Mesenchymal stem cell (in vitro differentiated cells and primary cell): ENCODE data around the gene SPINK4.

ENCODE experiments used
- DNase-seq: peaks from one replicate; pipeline ENCODE4 v3.0.0-alpha.2; 2013
- H2AFZ ChIP-seq: one replicate; pipeline ENCODE4 v1.6.1; 2013; ENCODE audit warnings: low read depth, mild to moderate bottlenecking, control low read depth, inconsistent platforms, low read length, moderate library complexity
- H2AK5ac ChIP-seq: 2 replicates; pipeline ENCODE4 v1.6.1; 2013; ENCODE audit warnings: low read length, moderate library complexity, mild to moderate bottlenecking, inconsistent platforms; ENCODE audit not compliant: severe bottlenecking
- H2BK120ac ChIP-seq: one replicate; pipeline ENCODE4 v1.6.1; 2013; ENCODE audit warnings: low read depth, mild to moderate bottlenecking, inconsistent platforms, low read length, moderate library complexity
- H2BK12ac ChIP-seq, 2 experiments: one replicate each; pipeline ENCODE4 v1.6.1; 2013; ENCODE audit warnings: inconsistent platforms in 2 of 2, low read length in 2 of 2, mild to moderate bottlenecking in 2 of 2, moderate library complexity in 2 of 2, control low read depth in 1 of 2
- H2BK15ac ChIP-seq: one replicate; pipeline ENCODE4 v1.6.1; 2013; ENCODE audit warnings: mild to moderate bottlenecking, low read depth, inconsistent platforms; ENCODE audit not compliant: poor library complexity, severe bottlenecking
- H2BK5ac ChIP-seq: 2 replicates; pipeline ENCODE4 v1.6.1; 2013; ENCODE audit warnings: low read depth, mild to moderate bottlenecking, low read length, control low read depth, inconsistent platforms; ENCODE audit not compliant: poor library complexity, severe bottlenecking
- H3K14ac ChIP-seq, 2 experiments: one replicate each; pipeline ENCODE4 v1.6.1; 2013; ENCODE audit warnings: inconsistent platforms in 2 of 2, low read length in 2 of 2, control low read depth in 1 of 2, mild to moderate bottlenecking in 1 of 2, moderate library complexity in 1 of 2
- H3K18ac ChIP-seq, 2 experiments: one replicate each; pipeline ENCODE4 v1.6.1; 2013; ENCODE audit warnings: inconsistent platforms in 2 of 2, low read length in 2 of 2, control low read depth in 1 of 2, low read depth in 1 of 2, mild to moderate bottlenecking in 1 of 2
- H3K23ac ChIP-seq, 2 experiments: one replicate each; pipeline ENCODE4 v1.6.1; 2013; ENCODE audit warnings: inconsistent platforms in 2 of 2, low read length in 2 of 2, mild to moderate bottlenecking in 2 of 2, moderate library complexity in 2 of 2, control low read depth in 1 of 2
- H3K27ac ChIP-seq: 2 replicates; pipeline ENCODE4 v1.5.1; 2013; ENCODE audit warnings: mild to moderate bottlenecking, moderate library complexity, low read length, control low read depth, inconsistent platforms; ENCODE audit not compliant: poor library complexity, severe bottlenecking
- H3K27me3 ChIP-seq, 2 experiments: 2 replicates each; pipeline versions ENCODE4 v1.6.1 to v1.7.0; 2013; ENCODE audit warnings: low read length in 2 of 2, mild to moderate bottlenecking in 2 of 2, moderate library complexity in 2 of 2, control low read depth in 1 of 2, inconsistent platforms in 1 of 2; ENCODE audit not compliant: control insufficient read depth in 1 of 2, insufficient read depth in 1 of 2
- H3K36me3 ChIP-seq, 2 experiments: 2 replicates each; pipeline versions ENCODE4 v1.6.1 to v1.7.0; 2013; ENCODE audit warnings: low read length in 2 of 2, control low read depth in 1 of 2, inconsistent platforms in 1 of 2, low read depth in 1 of 2, mild to moderate bottlenecking in 1 of 2; ENCODE audit not compliant: insufficient read depth in 2 of 2, control insufficient read depth in 1 of 2
- H3K4ac ChIP-seq, 2 experiments: one replicate each; pipeline ENCODE4 v1.6.1; 2013; ENCODE audit warnings: inconsistent platforms in 2 of 2, low read length in 2 of 2, mild to moderate bottlenecking in 2 of 2, moderate library complexity in 2 of 2, control low read depth in 1 of 2, low read depth in 1 of 2
- H3K4me1 ChIP-seq: 2 replicates; pipeline ENCODE4 v1.6.1; 2013; ENCODE audit warnings: low read depth, low read length, control low read depth; ENCODE audit not compliant: control insufficient read depth, insufficient read depth
- H3K4me2 ChIP-seq: 2 replicates; pipeline ENCODE4 v1.6.1; 2013; ENCODE audit warnings: low read length, mild to moderate bottlenecking, inconsistent platforms; ENCODE audit not compliant: poor library complexity, severe bottlenecking
- H3K4me3 ChIP-seq, 2 experiments: 2 replicates each; pipeline versions ENCODE4 v1.5.1 to v1.7.0; 2013; ENCODE audit warnings: low read length in 2 of 2, mild to moderate bottlenecking in 2 of 2, control low read depth in 1 of 2, low read depth in 1 of 2; ENCODE audit not compliant: insufficient read depth in 1 of 2
- H3K79me1 ChIP-seq: replicated peaks from 2 replicates; pipeline ENCODE4 v1.6.1; 2013; ENCODE audit warnings: mild to moderate bottlenecking, control low read depth, low read length, inconsistent platforms; ENCODE audit not compliant: poor library complexity, severe bottlenecking
- H3K9ac ChIP-seq: 2 replicates; pipeline ENCODE4 v1.7.0; 2013; ENCODE audit warnings: mild to moderate bottlenecking, low read length, moderate library complexity
- H3K9me3 ChIP-seq: 2 replicates; pipeline ENCODE4 v1.7.0; 2013; ENCODE audit warnings: mild to moderate bottlenecking, low read length; ENCODE audit not compliant: control insufficient read depth
- H4K8ac ChIP-seq: one replicate; pipeline ENCODE4 v1.6.1; 2013; ENCODE audit warnings: inconsistent platforms, mild to moderate bottlenecking, low read length, moderate library complexity
- H4K91ac ChIP-seq: one replicate; pipeline ENCODE4 v1.6.1; 2013; ENCODE audit warnings: mild to moderate bottlenecking, low read length, inconsistent platforms
- WGBS: methylation state at CpG from one replicate; pipeline ENCODE4 v1.1.7; 2013; ENCODE audit warnings: mixed read lengths; 5-methylcytosine and 5-hydroxymethylcytosine counted together

The SPINK4 gene

GRCh38 chr9:33249087-33249658, 9.2 kb downstream of the SPINK4 start:
- Histone ChIP-seq H3K4ac (no peak overlapping the region), H4K8ac (no peak overlapping the region), H3K27me3 (no peaks in the 10 kb centered on the region), H2BK120ac (no peak overlapping the region), H2AFZ (no peak overlapping the region), H3K23ac (no peak overlapping the region), H3K4me1 (peaks cover 6% of the 10 kb centered on the region), H2BK15ac (no peak overlapping the region), H3K79me1 (no peaks in the 10 kb centered on the region), H3K4me2 (no peak overlapping the region), H3K4me3 (no peak overlapping the region), H3K18ac (no peak overlapping the region), H3K36me3 (peaks cover 15 to 29% of the 10 kb centered on the region in 2 experiments), H4K91ac (no peak overlapping the region), H3K9me3 (no peaks in the 10 kb centered on the region), H2AK5ac (no peak overlapping the region), H2BK12ac (no peak overlapping the region), H3K27ac (no peak overlapping the region), H2BK5ac (no peak overlapping the region), H3K9ac (no peak overlapping the region), H3K14ac (no peak overlapping the region)
- 96% methylated on average over 6 of the region's 6 CpGs for WGBS
- no peak for DNase-seq

GRCh38 chr9:33249983-33250382, 10.0 kb downstream of the SPINK4 start:
- Histone ChIP-seq H2AFZ (no peak overlapping the region), H3K27ac (no peak overlapping the region), H3K79me1 (peaks cover 3% of the 10 kb centered on the region), H3K4me3 (no peak overlapping the region), H3K9me3 (no peaks in the 10 kb centered on the region), H4K91ac (no peak overlapping the region), H2BK15ac (no peak overlapping the region), H3K36me3 (peaks cover 23 to 37% of the 10 kb centered on the region in 2 experiments), H3K4me2 (no peak overlapping the region), H3K14ac (no peak overlapping the region), H2BK12ac (no peak overlapping the region), H3K4ac (no peak overlapping the region), H4K8ac (no peak overlapping the region), H3K9ac (peak overlapping the region; percentile 78), H3K18ac (no peak overlapping the region), H3K4me1 (peaks cover 6% of the 10 kb centered on the region), H2AK5ac (no peak overlapping the region), H2BK5ac (no peak overlapping the region), H3K23ac (no peak overlapping the region), H2BK120ac (no peak overlapping the region), H3K27me3 (no peaks in the 10 kb centered on the region)
- WGBS = 94% methylated on average over 2 of the region's 2 CpGs
- DNase-seq = no peak

GRCh38 chr9:33250458-33250995, 10.6 kb downstream of the SPINK4 start:
- Histone ChIP-seq H2AK5ac (no peak overlapping the region), H3K23ac (no peak overlapping the region), H3K36me3 (peaks cover 28 to 43% of the 10 kb centered on the region in 2 experiments), H3K79me1 (peaks cover 3% of the 10 kb centered on the region), H3K4me2 (no peak overlapping the region), H2BK15ac (no peak overlapping the region), H3K27me3 (no peaks in the 10 kb centered on the region), H3K14ac (no peak overlapping the region), H2AFZ (no peak overlapping the region), H3K4ac (no peak overlapping the region), H4K91ac (no peak overlapping the region), H3K9ac (peak overlapping the region; percentile 78), H3K18ac (no peak overlapping the region), H3K27ac (no peak overlapping the region), H3K9me3 (no peaks in the 10 kb centered on the region), H2BK12ac (peak overlapping the region in 1 of 2 experiments; percentile 39), H3K4me3 (no peak overlapping the region), H3K4me1 (peaks cover 3% of the 10 kb centered on the region), H2BK120ac (no peak overlapping the region), H2BK5ac (no peak overlapping the region), H4K8ac (no peak overlapping the region)
- peak; percentile 60 for DNase-seq
- no CpG with 5 or more reads among the region's 1 CpG for WGBS

- Histone ChIP-seq H3K27ac (no peak overlapping the region), H3K4me2 (no peak overlapping the region), H2BK5ac (no peak overlapping the region), H3K9me3 (no peaks in the 10 kb centered on the region), H3K4ac (no peak overlapping the region), H2AFZ (no peak overlapping the region), H3K23ac (no peak overlapping the region), H3K4me1 (peaks cover 8% of the 10 kb centered on the region), H2BK12ac (no peak overlapping the region), H4K8ac (no peak overlapping the region), H3K9ac (no peak overlapping the region), H2BK15ac (no peak overlapping the region), H3K4me3 (no peak overlapping the region), H2AK5ac (no peak overlapping the region), H3K14ac (no peak overlapping the region), H3K79me1 (peaks cover 6% of the 10 kb centered on the region), H2BK120ac (no peak overlapping the region), H3K27me3 (no peaks in the 10 kb centered on the region), H3K18ac (no peak overlapping the region), H4K91ac (no peak overlapping the region), H3K36me3 (peaks cover 25 to 70% of the 10 kb centered on the region in 2 experiments)
- over 99% methylated on average over 4 of the region's 4 CpGs for WGBS
- no peak for DNase-seq
Observed at GRCh38 chr9:33254211-33254610, 14.2 kb downstream of the SPINK4 start.
